ENCODE results near the gene TENM3.

The TENM3 gene

DNA sequence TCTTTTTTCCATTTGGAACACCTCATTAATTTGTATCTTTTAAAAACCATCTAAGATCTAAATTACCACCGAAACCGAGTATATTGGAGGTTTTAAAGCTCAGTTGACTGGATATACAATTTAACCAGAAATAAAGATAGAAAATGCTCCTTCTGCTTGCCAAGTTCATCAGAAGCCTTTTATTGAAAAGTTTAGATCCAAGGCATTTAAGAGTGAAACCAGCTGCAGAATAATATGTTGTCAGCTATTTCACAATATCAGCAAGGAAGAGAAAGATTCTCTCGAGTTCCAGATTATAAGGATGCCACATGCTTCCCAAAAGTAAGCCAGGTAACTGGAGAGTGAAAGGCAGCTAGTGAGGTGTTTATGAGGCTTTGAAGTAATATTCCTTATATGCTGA is 456.6 kb downstream of the TENM3 start:
- Histone ChIP-seq H3K4me3 (ENCODE audit: low read length) (no peak overlapping the region), H3K36me3 (ENCODE audit: insufficient read depth, low read length) (no peaks in the 10 kb centered on the region), H3K4me2 (ENCODE audit: low read length) (no peak overlapping the region), H3K4me1 (ENCODE audit: control insufficient read depth, insufficient read depth, low read length) (no peaks in the 10 kb centered on the region), H3K9ac (ENCODE audit: low read depth, low read length) (no peak overlapping the region), H3K27me3 (ENCODE audit: control insufficient read depth, insufficient read depth, low read length) (no peaks in the 10 kb centered on the region), H3K9me3 (replicated peaks; ENCODE audit: low read length) (no peaks in the 10 kb centered on the region)

DNA sequence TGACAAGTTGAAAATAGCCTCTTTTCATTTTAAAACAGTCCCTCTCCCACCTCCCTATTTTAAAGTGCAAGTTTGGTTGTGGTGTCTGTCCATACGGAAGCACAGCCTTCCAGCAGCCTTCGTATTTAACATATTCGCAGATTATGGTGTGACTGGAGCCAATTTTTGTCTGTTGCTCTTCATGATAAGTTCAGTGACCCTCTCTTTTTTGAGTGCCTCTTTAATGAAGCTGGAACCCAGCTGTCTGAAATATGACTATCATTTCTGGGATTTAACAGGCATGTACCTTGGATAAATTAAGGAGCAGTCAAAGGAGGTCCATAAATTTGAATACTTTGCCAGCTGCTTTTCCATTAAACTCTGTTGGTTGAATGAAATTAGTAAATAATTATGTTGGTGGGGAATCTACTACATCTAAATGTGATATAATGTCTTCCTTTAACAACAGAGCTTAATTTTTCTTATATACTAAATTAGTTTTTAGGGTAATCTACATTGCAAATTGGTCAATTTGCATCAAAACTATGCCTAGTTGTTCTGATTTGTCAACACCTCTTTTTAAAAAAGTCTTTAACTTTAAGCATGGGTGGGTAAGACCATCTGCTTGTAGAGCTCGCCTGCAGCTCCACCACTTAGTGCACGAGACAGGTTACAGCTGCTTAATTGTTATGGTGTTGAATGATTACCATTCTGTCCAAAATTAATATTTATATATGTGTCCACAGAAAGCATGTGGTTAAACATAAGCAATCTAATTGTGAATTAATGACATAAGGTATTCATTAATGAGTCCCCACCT is 457.4 kb downstream of the TENM3 start:
- no peaks in the 10 kb centered on the region for H3K9me3 ChIP-seq (replicated peaks; ENCODE audit: low read length)
- no peak overlapping the region for H3K4me3 ChIP-seq (ENCODE audit: low read length)
- H3K27me3 ChIP-seq (ENCODE audit: control insufficient read depth, insufficient read depth, low read length) = no peaks in the 10 kb centered on the region
- H3K36me3 ChIP-seq (ENCODE audit: insufficient read depth, low read length) = no peaks in the 10 kb centered on the region
- H3K9ac ChIP-seq (ENCODE audit: low read depth, low read length) = no peak overlapping the region
- no peak overlapping the region for H3K4me2 ChIP-seq (ENCODE audit: low read length)
- H3K4me1 ChIP-seq (ENCODE audit: control insufficient read depth, insufficient read depth, low read length) = no peaks in the 10 kb centered on the region

DNA sequence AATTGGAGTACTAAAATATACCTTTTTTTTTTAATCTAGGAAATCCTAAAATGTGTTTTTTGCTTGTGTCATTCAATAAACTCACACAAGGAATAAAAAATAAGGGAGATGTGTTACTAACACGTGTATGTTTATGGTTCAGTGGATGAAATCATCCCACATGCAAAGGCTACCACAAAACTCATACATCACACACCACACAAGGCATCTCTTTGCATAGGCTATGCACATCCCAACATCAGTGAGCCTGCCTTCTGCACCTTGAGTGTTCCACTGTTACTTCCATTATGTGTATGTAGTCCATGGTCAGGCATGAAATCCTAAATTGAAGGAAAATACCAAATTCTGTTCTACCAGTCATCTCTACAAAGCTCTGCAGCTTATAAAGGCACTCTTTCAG is 460.9 kb downstream of the TENM3 start:
- H3K9me3 ChIP-seq (replicated peaks; ENCODE audit: low read length) = no peaks in the 10 kb centered on the region
- H3K4me1 ChIP-seq (ENCODE audit: control insufficient read depth, insufficient read depth, low read length) = no peaks in the 10 kb centered on the region
- no peak overlapping the region for H3K9ac ChIP-seq (ENCODE audit: low read depth, low read length)
- H3K36me3 ChIP-seq (ENCODE audit: insufficient read depth, low read length) = no peaks in the 10 kb centered on the region
- H3K27me3 ChIP-seq (ENCODE audit: control insufficient read depth, insufficient read depth, low read length) = no peaks in the 10 kb centered on the region
- no peak overlapping the region for H3K4me3 ChIP-seq (ENCODE audit: low read length)
- H3K4me2 ChIP-seq (ENCODE audit: low read length) = no peak overlapping the region

- H3K27me3 ChIP-seq (ENCODE audit: control insufficient read depth, insufficient read depth, low read length) = no peaks in the 10 kb centered on the region
- H3K4me2 ChIP-seq (ENCODE audit: low read length) = no peak overlapping the region
- H3K4me1 ChIP-seq (ENCODE audit: control insufficient read depth, insufficient read depth, low read length) = no peaks in the 10 kb centered on the region
- no peak overlapping the region for H3K9ac ChIP-seq (ENCODE audit: low read depth, low read length)
- no peaks in the 10 kb centered on the region for H3K9me3 ChIP-seq (replicated peaks; ENCODE audit: low read length)
- no peak overlapping the region for H3K4me3 ChIP-seq (ENCODE audit: low read length)
- no peaks in the 10 kb centered on the region for H3K36me3 ChIP-seq (ENCODE audit: insufficient read depth, low read length)
These were observed 461.7 kb downstream of the TENM3 start for GRCh38 chr4:182704948-182705347.

- Histone ChIP-seq H3K4me2 (ENCODE audit: low read length) (no peak overlapping the region), H3K27me3 (ENCODE audit: control insufficient read depth, insufficient read depth, low read length) (no peaks in the 10 kb centered on the region), H3K36me3 (ENCODE audit: insufficient read depth, low read length) (no peaks in the 10 kb centered on the region), H3K9me3 (replicated peaks; ENCODE audit: low read length) (no peaks in the 10 kb centered on the region), H3K4me1 (ENCODE audit: control insufficient read depth, insufficient read depth, low read length) (no peaks in the 10 kb centered on the region), H3K4me3 (ENCODE audit: low read length) (no peak overlapping the region), H3K9ac (ENCODE audit: low read depth, low read length) (no peak overlapping the region)
These were observed 462.2 kb downstream of the TENM3 start for GRCh38 chr4:182705389-182705788.

- Histone ChIP-seq H3K4me2 (ENCODE audit: low read length) (no peak overlapping the region), H3K4me1 (ENCODE audit: control insufficient read depth, insufficient read depth, low read length) (no peaks in the 10 kb centered on the region), H3K9ac (ENCODE audit: low read depth, low read length) (no peak overlapping the region), H3K36me3 (ENCODE audit: insufficient read depth, low read length) (peaks cover 11% of the 10 kb centered on the region), H3K9me3 (replicated peaks; ENCODE audit: low read length) (no peaks in the 10 kb centered on the region), H3K27me3 (ENCODE audit: control insufficient read depth, insufficient read depth, low read length) (no peaks in the 10 kb centered on the region), H3K4me3 (ENCODE audit: low read length) (no peak overlapping the region)
These were observed 468.0 kb downstream of the TENM3 start for GRCh38 chr4:182711211-182711610.

DNA sequence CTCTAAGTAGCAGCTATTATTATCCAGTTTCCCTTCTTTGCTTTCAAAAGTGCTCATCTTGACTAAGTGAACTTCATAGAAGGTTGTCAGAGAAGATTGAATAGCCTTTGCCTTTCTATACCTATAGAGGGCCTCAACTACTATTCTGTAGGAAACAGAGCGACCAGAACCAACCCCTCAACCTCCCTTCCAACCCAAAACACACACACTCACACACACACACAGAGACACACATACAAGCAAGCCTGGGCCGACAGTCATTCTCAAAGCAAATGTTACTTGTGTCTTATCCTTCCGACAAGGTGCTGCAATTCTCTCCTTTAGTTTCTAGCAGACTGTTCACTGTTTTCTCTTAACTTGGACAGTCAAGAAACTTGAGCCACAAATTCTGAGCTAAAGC is 472.3 kb downstream of the TENM3 start:
- no peak overlapping the region for H3K4me3 ChIP-seq (ENCODE audit: low read length)
- H3K36me3 ChIP-seq (ENCODE audit: insufficient read depth, low read length) = peaks cover 14% of the 10 kb centered on the region
- no peak overlapping the region for H3K9ac ChIP-seq (ENCODE audit: low read depth, low read length)
- H3K4me1 ChIP-seq (ENCODE audit: control insufficient read depth, insufficient read depth, low read length) = no peaks in the 10 kb centered on the region
- H3K9me3 ChIP-seq (replicated peaks; ENCODE audit: low read length) = no peaks in the 10 kb centered on the region
- no peaks in the 10 kb centered on the region for H3K27me3 ChIP-seq (ENCODE audit: control insufficient read depth, insufficient read depth, low read length)
- no peak overlapping the region for H3K4me2 ChIP-seq (ENCODE audit: low read length)

- peaks cover 14% of the 10 kb centered on the region for H3K36me3 ChIP-seq (ENCODE audit: insufficient read depth, low read length)
- H3K9me3 ChIP-seq (replicated peaks; ENCODE audit: low read length) = no peaks in the 10 kb centered on the region
- no peak overlapping the region for H3K4me2 ChIP-seq (ENCODE audit: low read length)
- no peaks in the 10 kb centered on the region for H3K4me1 ChIP-seq (ENCODE audit: control insufficient read depth, insufficient read depth, low read length)
- no peaks in the 10 kb centered on the region for H3K27me3 ChIP-seq (ENCODE audit: control insufficient read depth, insufficient read depth, low read length)
- no peak overlapping the region for H3K9ac ChIP-seq (ENCODE audit: low read depth, low read length)
- no peak overlapping the region for H3K4me3 ChIP-seq (ENCODE audit: low read length)
These were observed 473.0 kb downstream of the TENM3 start for GRCh38 chr4:182716192-182716591.

DNA sequence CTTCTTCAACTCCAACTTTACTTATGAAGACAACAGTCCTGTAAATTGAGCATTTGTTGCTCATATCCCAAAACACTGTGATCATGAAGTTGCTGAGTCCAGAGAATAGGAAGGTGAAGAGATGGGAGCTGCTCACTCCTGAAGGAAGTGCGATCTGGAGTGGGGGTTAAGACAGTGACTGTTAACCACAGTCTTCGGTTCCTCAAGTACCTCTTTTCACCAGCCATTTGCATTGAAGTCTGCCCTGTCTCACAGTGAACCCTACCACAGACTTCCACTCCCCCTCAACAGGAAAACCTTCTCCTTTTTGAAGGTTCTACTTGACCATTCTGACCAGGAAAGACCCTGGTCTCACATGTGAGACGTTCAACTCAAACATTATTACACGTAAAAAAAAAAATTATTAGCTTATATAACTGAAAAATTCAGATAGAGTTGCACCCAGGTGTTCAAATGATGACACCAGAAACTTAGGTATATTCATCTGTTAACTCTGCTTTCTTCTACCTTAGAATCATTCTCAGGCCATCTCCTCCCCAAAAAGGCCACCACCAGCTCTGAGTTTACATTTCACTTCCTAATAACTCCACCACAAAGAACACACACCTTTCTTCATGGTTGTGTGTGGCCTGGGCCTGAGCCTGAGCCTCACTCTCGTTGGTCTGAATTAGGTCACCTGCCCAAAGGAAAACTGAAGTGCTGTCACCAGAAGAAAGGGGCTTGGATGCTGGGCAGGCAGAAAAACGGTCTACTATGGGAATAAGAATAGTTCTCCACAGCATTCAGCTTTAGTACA is 474.8 kb downstream of the TENM3 start:
- H3K4me2 ChIP-seq (ENCODE audit: low read length) = no peak overlapping the region
- no peaks in the 10 kb centered on the region for H3K9me3 ChIP-seq (replicated peaks; ENCODE audit: low read length)
- H3K27me3 ChIP-seq (ENCODE audit: control insufficient read depth, insufficient read depth, low read length) = no peaks in the 10 kb centered on the region
- H3K4me3 ChIP-seq (ENCODE audit: low read length) = no peak overlapping the region
- no peak overlapping the region for H3K9ac ChIP-seq (ENCODE audit: low read depth, low read length)
- peaks cover 14% of the 10 kb centered on the region for H3K36me3 ChIP-seq (ENCODE audit: insufficient read depth, low read length)
- no peaks in the 10 kb centered on the region for H3K4me1 ChIP-seq (ENCODE audit: control insufficient read depth, insufficient read depth, low read length)

GRCh38 chr4:182724414-182724813 is 481.2 kb downstream of the TENM3 start:
- Histone ChIP-seq H3K27me3 (ENCODE audit: control insufficient read depth, insufficient read depth, low read length) (no peaks in the 10 kb centered on the region), H3K4me1 (ENCODE audit: control insufficient read depth, insufficient read depth, low read length) (no peaks in the 10 kb centered on the region), H3K36me3 (ENCODE audit: insufficient read depth, low read length) (no peaks in the 10 kb centered on the region), H3K4me3 (ENCODE audit: low read length) (no peak overlapping the region), H3K4me2 (ENCODE audit: low read length) (no peak overlapping the region), H3K9ac (ENCODE audit: low read depth, low read length) (no peak overlapping the region), H3K9me3 (replicated peaks; ENCODE audit: low read length) (no peaks in the 10 kb centered on the region)

DNA sequence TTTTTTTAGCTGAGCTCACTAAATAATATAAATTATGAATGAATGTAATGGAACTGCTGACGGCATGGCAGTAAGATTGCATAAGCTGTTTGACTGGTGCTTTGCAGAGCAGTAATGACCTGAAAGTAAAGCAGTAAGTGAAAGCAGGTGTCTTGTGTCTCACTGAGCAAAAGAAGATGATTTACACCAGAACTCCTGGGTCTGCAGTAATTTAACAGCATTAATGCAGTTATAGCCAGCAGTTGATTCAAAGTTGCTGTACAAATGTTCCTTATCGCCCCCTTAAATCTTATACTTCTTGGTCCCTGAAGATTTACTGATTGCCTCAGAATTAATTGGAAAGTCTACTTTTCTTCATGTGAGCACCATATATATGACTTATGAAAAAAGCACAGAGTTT is 486.3 kb downstream of the TENM3 start:
- no peaks in the 10 kb centered on the region for H3K27me3 ChIP-seq (ENCODE audit: control insufficient read depth, insufficient read depth, low read length)
- H3K36me3 ChIP-seq (ENCODE audit: insufficient read depth, low read length) = peaks cover 3% of the 10 kb centered on the region
- H3K4me1 ChIP-seq (ENCODE audit: control insufficient read depth, insufficient read depth, low read length) = no peaks in the 10 kb centered on the region
- no peak overlapping the region for H3K4me3 ChIP-seq (ENCODE audit: low read length)
- H3K9ac ChIP-seq (ENCODE audit: low read depth, low read length) = no peak overlapping the region
- no peaks in the 10 kb centered on the region for H3K9me3 ChIP-seq (replicated peaks; ENCODE audit: low read length)
- H3K4me2 ChIP-seq (ENCODE audit: low read length) = no peak overlapping the region

DNA sequence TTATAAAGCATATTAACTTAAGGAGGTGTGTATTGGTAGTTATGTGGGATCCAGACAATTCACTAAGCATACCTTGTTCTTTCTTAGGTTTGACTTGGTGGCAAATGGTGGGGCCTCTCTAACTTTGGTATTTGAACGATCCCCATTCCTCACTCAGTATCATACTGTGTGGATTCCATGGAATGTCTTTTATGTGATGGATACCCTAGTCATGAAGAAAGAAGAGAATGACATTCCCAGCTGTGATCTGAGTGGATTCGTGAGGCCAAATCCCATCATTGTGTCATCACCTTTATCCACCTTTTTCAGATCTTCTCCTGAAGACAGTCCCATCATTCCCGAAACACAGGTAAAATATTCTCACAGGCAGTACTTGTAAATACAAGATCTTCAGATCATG is 487.6 kb downstream of the TENM3 start:
- peaks cover 3% of the 10 kb centered on the region for H3K36me3 ChIP-seq (ENCODE audit: insufficient read depth, low read length)
- H3K4me3 ChIP-seq (ENCODE audit: low read length) = no peak overlapping the region
- H3K27me3 ChIP-seq (ENCODE audit: control insufficient read depth, insufficient read depth, low read length) = no peaks in the 10 kb centered on the region
- no peak overlapping the region for H3K9ac ChIP-seq (ENCODE audit: low read depth, low read length)
- H3K4me1 ChIP-seq (ENCODE audit: control insufficient read depth, insufficient read depth, low read length) = no peaks in the 10 kb centered on the region
- H3K4me2 ChIP-seq (ENCODE audit: low read length) = no peak overlapping the region
- no peaks in the 10 kb centered on the region for H3K9me3 ChIP-seq (replicated peaks; ENCODE audit: low read length)

All from skeletal muscle satellite cell (primary cell).